Sigmoid colon (tissue), 7 donors: Measurements from ENCODE around the gene UST. TPM values are rescaled to one million over a fixed set of nuclear protein-coding genes. Genes with fewer than 3 reads are reported as not detected.

Experiments
- DNase-seq: peaks from one replicate; pipeline ENCODE4 v3.0.0-alpha.2; 2019
- H3K27ac ChIP-seq, 4 donors: fragments of 200-600 bp; sonication (generic); one replicate each; pipeline ENCODE4 v1.5.1; 2016 to 2019; ENCODE audit warnings: mild to moderate bottlenecking in 1 of 4
- H3K27me3 ChIP-seq, 3 donors: fragments of 200-600 bp; sonication (generic); one replicate each; pipeline ENCODE4 v1.5.1; 2019; ENCODE audit warnings: mild to moderate bottlenecking in 1 of 3
- H3K36me3 ChIP-seq, 4 donors: fragments of 200-600 bp; sonication (generic); one replicate each; pipeline ENCODE4 v1.5.1; 2016 to 2019
- H3K4me1 ChIP-seq, 4 donors: fragments of 200-600 bp; sonication (generic); one replicate each; pipeline ENCODE4 v1.5.1; 2017 to 2019
- H3K4me3 ChIP-seq, 4 donors: fragments of 200-600 bp; sonication (generic); one replicate each; pipeline ENCODE4 v1.5.1; 2017 to 2019; ENCODE audit warnings: mild to moderate bottlenecking in 2 of 4, moderate library complexity in 1 of 4
- H3K9me3 ChIP-seq, 4 donors: fragments of 200-600 bp in 3 of 4; sonication (generic) in 3 of 4; one replicate each; pipeline versions ENCODE4 v1.5.1 to v1.6.1; 2013 to 2019
- EP300 ChIP-seq, 4 donors: sonication (generic); formaldehyde crosslinking; IDR thresholded peaks; one replicate each; pipeline ENCODE4 v1.6.1; 2017; ENCODE audit warnings: antibody characterized with exemption in 4 of 4
- POLR2A ChIP-seq, 2 donors: fragments of 450-650 bp; IDR thresholded peaks; one replicate each; pipeline ENCODE4 v1.6.1; 2016; ENCODE audit warnings: antibody characterized with exemption in 2 of 2, mild to moderate bottlenecking in 2 of 2, moderate library complexity in 2 of 2
- POLR2AphosphoS5 ChIP-seq, 4 donors: sonication (generic); formaldehyde crosslinking; IDR thresholded peaks; one replicate each; pipeline ENCODE4 v1.6.1; 2017; ENCODE audit warnings: antibody characterized with exemption in 4 of 4
- WGBS, 2 donors: extraction: QIAGEN DNeasy Blood & Tissue Kit; methylation state at CpG; one replicate each; pipeline ENCODE4 v1.1.7; 2013; 5-methylcytosine and 5-hydroxymethylcytosine counted together
- intact Hi-C: fragments of 100-400 bp; cut with DNase I; formaldehyde crosslinking; loops from one replicate; pipeline ENCODE4 v1.15.1; 2023
- polyA plus RNA-seq, 3 donors: library from polyadenylated mRNA; stranded (reverse); fragments of 200-250 nt; gene quantifications; one replicate each; pipeline ENCODE4 v1.2.3, GENCODE V29; 2013
- total RNA-seq, 4 donors: library from RNA; depleted of rRNA; stranded (reverse); fragments of >200 nt; gene quantifications; one replicate each; pipeline ENCODE4 v1.1.0, GENCODE V29; 2016
- TF ChIP-seq, protein P1 (sequence below), 4 experiments: fragments of 450-650 bp in 3 of 4; fragments of 200-600 bp in 1 of 4; IDR thresholded peaks; one replicate each; pipeline ENCODE4 v1.5.1; 2016 to 2019; ENCODE audit warnings: antibody characterized with exemption in 4 of 4, mild to moderate bottlenecking in 3 of 4, moderate library complexity in 2 of 4
- donor health status: healthy with polysubstance abuse.
- donor health status: Bipolar disorder and iron deficiency.
- donor health status: healthy.

The UST gene
- total and polyA plus RNA-seq, 7 donors = 0.46 to 35.2 (median 21.8) TPM

DNA sequence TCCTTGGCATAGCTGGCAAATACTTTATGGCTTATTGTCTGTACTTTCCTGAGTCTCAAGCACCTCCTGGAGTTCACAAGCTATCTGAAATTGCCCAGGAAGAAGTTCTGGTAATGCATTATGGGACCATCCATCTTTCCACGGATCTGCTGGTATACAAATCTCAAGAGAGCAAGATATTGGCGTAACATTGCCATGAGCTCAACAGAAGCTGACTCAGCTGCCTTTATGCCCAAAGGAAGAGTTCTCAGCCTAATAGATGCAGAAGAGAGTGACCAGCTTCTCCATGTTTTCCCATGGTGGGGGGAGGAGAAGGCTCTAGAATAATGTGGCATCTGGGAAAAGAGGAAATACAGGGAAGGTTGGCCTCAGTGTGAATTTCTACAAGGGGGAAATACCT lies 78.7 kb downstream of the UST start:
- Histone ChIP-seq H3K36me3 (no peaks in the 10 kb centered on the region), H3K9me3 (no peaks in the 10 kb centered on the region), H3K4me1 (peaks cover 0 to 26% (median 3%) of the 10 kb centered on the region in 4 donors), H3K27ac (no peak overlapping the region), H3K27me3 (no peaks in the 10 kb centered on the region), H3K4me3 (no peak overlapping the region)
- TF ChIP-seq POLR2AphosphoS5 (IDR thresholded peaks at IDR 0.05) (no peak), EP300 (IDR thresholded peaks at IDR 0.05) (no peak), POLR2A (IDR thresholded peaks at IDR 0.05) (no peak)
- TF ChIP-seq, protein P1, sequence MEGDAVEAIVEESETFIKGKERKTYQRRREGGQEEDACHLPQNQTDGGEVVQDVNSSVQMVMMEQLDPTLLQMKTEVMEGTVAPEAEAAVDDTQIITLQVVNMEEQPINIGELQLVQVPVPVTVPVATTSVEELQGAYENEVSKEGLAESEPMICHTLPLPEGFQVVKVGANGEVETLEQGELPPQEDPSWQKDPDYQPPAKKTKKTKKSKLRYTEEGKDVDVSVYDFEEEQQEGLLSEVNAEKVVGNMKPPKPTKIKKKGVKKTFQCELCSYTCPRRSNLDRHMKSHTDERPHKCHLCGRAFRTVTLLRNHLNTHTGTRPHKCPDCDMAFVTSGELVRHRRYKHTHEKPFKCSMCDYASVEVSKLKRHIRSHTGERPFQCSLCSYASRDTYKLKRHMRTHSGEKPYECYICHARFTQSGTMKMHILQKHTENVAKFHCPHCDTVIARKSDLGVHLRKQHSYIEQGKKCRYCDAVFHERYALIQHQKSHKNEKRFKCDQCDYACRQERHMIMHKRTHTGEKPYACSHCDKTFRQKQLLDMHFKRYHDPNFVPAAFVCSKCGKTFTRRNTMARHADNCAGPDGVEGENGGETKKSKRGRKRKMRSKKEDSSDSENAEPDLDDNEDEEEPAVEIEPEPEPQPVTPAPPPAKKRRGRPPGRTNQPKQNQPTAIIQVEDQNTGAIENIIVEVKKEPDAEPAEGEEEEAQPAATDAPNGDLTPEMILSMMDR (IDR thresholded peaks at IDR 0.05) = no peak
- no peak for DNase-seq
- intact Hi-C loops = no loop called here
- WGBS, 2 donors = 87% methylated on average over 2 of the region's 2 CpGs

DNA sequence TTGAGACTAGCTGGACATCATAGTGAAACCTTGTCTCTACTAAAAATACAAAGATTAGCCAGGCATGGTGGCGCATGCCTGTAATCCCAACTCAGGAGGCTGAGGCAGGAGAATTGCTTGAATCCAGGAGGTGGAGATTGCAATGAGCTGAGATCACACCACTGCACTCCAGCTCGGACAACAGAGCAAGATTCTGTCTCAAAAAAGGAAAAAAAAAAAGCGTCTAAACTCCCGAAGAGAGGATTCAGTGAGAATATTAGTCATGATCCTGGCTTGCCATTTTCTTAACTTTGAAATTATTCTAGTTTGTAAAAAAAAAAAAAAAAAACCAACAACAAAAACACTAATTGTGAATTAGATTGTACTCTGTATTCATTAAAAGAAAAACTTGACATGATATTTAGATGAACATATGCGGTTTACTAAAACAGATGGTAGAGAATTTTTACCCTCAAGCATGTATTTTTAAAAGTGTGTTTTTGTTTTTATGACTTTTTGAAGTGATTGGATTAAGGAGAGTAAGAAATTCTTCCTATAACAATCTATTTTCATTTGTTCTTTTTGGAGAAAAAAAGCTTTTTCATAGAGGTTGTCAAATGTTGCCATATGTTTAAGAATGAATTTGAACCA lies 80.7 kb downstream of the UST start:
- no peak for DNase-seq
- Histone ChIP-seq H3K36me3 (no peaks in the 10 kb centered on the region), H3K4me3 (no peak overlapping the region), H3K27me3 (no peaks in the 10 kb centered on the region), H3K27ac (no peak overlapping the region), H3K4me1 (peaks cover 0 to 35% (median 11%) of the 10 kb centered on the region in 4 donors), H3K9me3 (no peaks in the 10 kb centered on the region)
- intact Hi-C loops = no loop called here
- 92 to 93% methylated on average over 5 of the region's 5 CpGs for WGBS, 2 donors
- TF ChIP-seq POLR2AphosphoS5 (IDR thresholded peaks at IDR 0.05) (no peak), POLR2A (IDR thresholded peaks at IDR 0.05) (no peak), EP300 (IDR thresholded peaks at IDR 0.05) (no peak)
- TF ChIP-seq, protein P1 (IDR thresholded peaks at IDR 0.05) = no peak

DNA sequence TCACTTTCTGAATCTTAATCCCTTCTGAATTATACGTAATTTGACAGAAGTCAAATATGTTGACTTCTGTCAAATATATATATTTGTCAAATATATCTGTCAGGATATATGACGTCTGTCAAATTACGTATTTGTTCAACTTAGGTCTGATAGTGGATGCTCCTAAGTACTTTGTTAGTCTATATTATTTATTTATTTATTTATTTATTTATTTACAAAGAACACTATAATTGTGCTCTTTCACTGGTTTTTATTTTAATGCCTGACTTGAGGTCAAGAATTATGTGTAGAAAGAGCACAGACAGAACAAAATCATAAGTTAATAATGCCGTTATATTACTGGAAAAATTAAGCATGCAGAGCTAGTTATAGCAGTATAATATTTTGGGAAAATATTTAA lies 81.2 kb downstream of the UST start:
- no peak for DNase-seq
- no peak overlapping the region for H3K27ac ChIP-seq
- H3K27me3 ChIP-seq = no peaks in the 10 kb centered on the region
- TF ChIP-seq, protein P1 (IDR thresholded peaks at IDR 0.05) = no peak
- TF ChIP-seq POLR2AphosphoS5 (IDR thresholded peaks at IDR 0.05) (no peak), POLR2A (IDR thresholded peaks at IDR 0.05) (no peak), EP300 (IDR thresholded peaks at IDR 0.05) (no peak)
- H3K9me3 ChIP-seq = no peaks in the 10 kb centered on the region
- 92 to 94% methylated on average over 4 of the region's 4 CpGs for WGBS, 2 donors
- H3K36me3 ChIP-seq = no peaks in the 10 kb centered on the region
- no peak overlapping the region for H3K4me3 ChIP-seq
- intact Hi-C loops = no loop called here
- peaks cover 0 to 32% (median 11%) of the 10 kb centered on the region in 4 donors for H3K4me1 ChIP-seq

DNA sequence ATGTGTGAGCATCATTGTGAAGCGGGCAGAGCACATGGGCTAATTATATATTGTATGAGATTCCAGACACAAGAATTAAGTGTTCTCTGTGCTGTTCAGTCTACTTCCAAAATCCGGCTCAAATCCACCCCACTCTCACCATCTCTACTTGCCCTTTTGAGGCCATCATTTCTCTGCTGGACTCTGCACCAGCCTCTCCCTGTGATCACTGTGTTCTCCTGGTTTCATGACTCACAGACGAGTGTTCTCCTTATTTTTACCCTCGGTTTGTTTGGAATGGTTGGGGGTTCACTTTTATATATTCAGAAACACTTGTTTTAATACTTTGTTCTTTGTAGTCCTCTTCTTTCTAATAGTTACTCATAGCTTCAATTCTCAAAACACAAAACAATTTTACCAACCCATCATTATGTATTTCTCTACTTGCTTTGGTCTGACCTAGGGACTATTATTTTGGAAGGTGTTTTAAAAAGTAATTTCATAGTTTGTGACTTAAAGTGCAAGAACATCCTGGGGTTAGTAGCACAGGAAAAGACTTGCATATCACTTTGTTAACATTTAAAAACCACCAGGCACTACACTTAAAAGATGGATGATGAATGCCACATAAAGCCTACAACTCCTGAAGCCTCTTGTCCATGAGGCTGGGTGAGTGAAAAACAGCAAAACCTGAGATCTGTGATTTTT lies 82.7 kb downstream of the UST start:
- 87 to 91% methylated on average over 4 of the region's 4 CpGs for WGBS, 2 donors
- Histone ChIP-seq H3K4me1 (peaks cover 0 to 30% (median 11%) of the 10 kb centered on the region in 4 donors), H3K27ac (no peak overlapping the region), H3K9me3 (no peaks in the 10 kb centered on the region), H3K36me3 (no peaks in the 10 kb centered on the region), H3K4me3 (no peak overlapping the region), H3K27me3 (no peaks in the 10 kb centered on the region)
- DNase-seq = no peak
- intact Hi-C loops = no loop called here
- TF ChIP-seq EP300 (IDR thresholded peaks at IDR 0.05) = no peak
- no peak for TF ChIP-seq POLR2AphosphoS5 (IDR thresholded peaks at IDR 0.05)
- TF ChIP-seq, protein P1 (IDR thresholded peaks at IDR 0.05) = no peak
- TF ChIP-seq POLR2A (IDR thresholded peaks at IDR 0.05) = no peak
